AG10803 (cell line): Measurements from ENCODE around the gene TOR2A.

Experiments
- DNase-seq: peaks from one replicate; pipeline ENCODE4 v3.0.0; 2010; ENCODE audit warnings: low read depth
- H3K4me3 ChIP-seq: 2 replicates; pipeline ENCODE4 v1.5.1; 2011; ENCODE audit warnings: mild to moderate bottlenecking, low read length, control low read depth
- CTCF ChIP-seq: conservative IDR thresholded peaks from 2 replicates; pipeline ENCODE4 v1.5.1; 2011; ENCODE audit warnings: mild to moderate bottlenecking, low read length, control low read depth, inconsistent platforms

TOR2A gene

GRCh38 chr9:127741831-127742434 is 6.8 kb upstream of the TOR2A start:
- H3K4me3 ChIP-seq = peak overlapping the region; percentile 44
- DNase-seq = peak; percentile 51
- TF ChIP-seq CTCF = no peak

DNA sequence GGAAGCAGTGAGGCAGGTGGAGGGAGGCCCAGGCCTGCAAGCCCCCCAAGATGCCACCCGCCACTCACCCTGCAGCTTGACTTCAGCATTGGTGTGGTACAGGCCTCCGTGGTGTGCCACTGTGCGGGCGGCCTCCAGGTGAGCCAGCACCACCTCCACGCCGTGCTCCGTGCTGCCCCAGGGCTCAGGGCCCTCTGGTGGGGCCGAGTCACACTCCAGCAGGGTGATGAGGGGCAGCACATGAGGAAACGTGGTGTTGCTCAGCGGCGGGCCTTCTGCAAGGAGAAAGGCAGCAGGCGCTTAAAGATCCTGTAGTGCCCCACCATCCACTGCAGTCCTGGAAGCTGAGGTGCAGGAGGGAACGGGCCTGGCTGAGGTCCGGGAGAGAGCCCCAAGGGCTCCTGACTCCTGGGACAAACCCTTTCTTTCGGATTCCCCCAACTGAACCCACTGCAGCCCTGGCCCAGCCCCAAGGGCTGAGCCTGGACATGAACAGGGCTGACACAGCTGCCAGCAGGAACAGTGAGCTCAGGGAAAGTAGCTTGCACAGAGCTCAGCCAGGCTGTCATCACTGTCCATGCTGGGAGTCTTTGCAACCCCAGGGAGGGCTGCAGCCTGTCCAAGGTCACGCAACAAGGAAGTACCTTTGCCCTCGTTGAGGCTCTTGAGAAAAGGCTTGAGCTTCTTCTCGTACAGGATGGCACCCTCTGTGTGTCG is 4.7 kb upstream of the TOR2A start:
- no peak overlapping the region for H3K4me3 ChIP-seq
- DNase-seq = peak; percentile 17
- TF ChIP-seq CTCF = no peak

- no peak for DNase-seq
- no peak overlapping the region for H3K4me3 ChIP-seq
- no peak for TF ChIP-seq CTCF
Measured at GRCh38 chr9:127738666-127739065, 3.6 kb upstream of the TOR2A start.

DNA sequence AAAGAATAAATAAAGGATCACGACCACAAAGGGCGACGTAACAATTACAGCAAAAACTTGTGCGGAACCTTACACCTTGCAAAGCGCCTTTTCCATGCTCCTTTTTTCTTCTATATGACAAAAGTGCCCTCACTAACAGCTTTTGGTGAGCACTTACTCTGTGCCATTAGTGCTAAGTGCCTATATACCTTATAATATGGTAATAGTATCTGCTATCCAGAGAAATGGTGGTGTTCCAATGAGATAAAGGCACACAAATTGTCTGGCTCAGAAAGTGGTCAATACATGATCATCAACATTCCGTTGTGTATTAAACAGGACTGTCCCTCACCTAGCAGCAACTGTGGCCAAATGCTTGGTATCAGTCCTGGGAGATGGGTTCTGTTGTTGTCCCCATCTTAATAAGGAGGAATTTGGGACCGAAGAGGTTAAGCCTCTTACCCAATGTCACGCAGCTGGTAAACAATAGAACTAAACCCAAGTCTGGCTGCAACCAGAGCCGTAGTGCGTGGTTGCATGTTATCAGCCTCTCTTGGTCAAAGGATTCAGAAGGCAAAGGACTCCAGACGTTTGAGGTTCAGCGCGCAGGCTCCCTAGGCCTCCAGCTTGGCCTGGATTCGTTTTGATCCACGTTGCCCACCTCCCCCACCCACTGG is 564 bp upstream of the TOR2A start:
- H3K4me3 ChIP-seq = no peak overlapping the region
- no peak for DNase-seq
- no peak for TF ChIP-seq CTCF

DNA sequence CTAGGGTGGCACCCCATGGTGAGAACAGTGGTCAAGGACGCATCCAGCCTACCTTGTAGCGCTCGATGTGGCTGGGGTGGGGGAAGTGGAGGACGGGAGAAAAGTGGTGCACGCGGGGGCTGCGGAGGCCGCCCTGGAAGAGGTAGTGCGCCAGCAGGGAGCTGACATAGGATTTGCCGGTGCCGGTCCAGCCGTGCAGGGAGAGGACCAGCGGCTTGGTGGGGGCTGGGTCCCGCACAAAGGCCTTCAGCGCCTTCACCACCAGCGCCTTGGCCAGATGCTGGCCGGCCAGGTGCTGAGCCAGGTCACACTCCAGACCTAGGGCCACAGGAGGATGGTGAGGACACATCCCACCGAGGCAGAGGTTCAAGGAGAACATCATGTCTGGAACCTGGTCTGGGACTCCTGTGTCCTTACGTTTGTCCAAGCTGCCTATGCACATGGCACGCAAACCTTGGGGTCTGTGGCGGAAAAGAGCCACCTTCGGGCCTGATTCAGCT is 797 bp downstream of the TOR2A start:
- TF ChIP-seq CTCF = no peak
- no peak for DNase-seq
- peak overlapping the region; percentile 80 for H3K4me3 ChIP-seq

DNA sequence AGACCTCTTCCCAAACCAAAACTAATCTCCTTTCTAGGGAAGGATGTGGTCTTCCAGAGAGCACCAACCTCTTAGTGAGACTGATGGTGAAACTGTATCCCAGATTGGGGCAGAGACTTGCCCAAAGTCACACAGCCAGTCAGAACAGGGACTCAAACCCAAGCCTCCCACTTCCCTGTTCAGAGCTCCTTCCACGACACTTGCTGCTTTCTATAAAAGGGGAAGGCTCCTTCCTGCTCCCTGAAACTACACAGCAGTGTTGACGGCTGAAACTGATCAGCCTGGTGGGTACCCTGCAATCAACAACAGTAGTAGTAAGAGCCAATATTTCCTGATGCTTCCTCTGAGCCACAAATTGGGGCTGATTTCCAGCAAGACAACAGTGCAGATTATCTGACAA is 1.5 kb downstream of the TOR2A start:
- no peak for TF ChIP-seq CTCF
- H3K4me3 ChIP-seq = no peak overlapping the region
- DNase-seq = no peak
